Measurements from ENCODE around the gene MAL.

GRCh38 chr2:95024960-95025405 lies 525 bp upstream of the MAL start:
- TF ChIP-seq ARNTL (CRISPR knock-in tag; IDR thresholded peaks at IDR 0.05; ENCODE audit: borderline replicate concordance, low read depth) = no peak
- no peak for TF ChIP-seq ESRRG (CRISPR knock-in tag; IDR thresholded peaks at IDR 0.05)
- no peak for TF ChIP-seq POU6F1 (CRISPR knock-in tag; IDR thresholded peaks at IDR 0.05; ENCODE audit: borderline replicate concordance, low read depth)
- no peak for TF ChIP-seq ZFP30 (CRISPR knock-in tag; IDR thresholded peaks at IDR 0.05)
- TF ChIP-seq ZNF8 (CRISPR knock-in tag; IDR thresholded peaks at IDR 0.05) = no peak
- TF ChIP-seq OSR1 (CRISPR knock-in tag; IDR thresholded peaks at IDR 0.05) = no peak
- no peak for TF ChIP-seq TSHZ2 (CRISPR knock-in tag; IDR thresholded peaks at IDR 0.05)
- TF ChIP-seq ZFP3 (CRISPR knock-in tag; IDR thresholded peaks at IDR 0.05) = no peak
